CD4-positive, alpha-beta T cell treated with Interleukin-6 at 100 ng/mL for 8 hours (primary cell): ENCODE data around the gene SORCS2.

Source experiments
- DNase-seq: peaks from one replicate; pipeline ENCODE4 v3.0.0-alpha.2; 2020; ENCODE audit warnings: mixed read lengths, low spot score

SORCS2 gene

GRCh38 chr4:7692451-7693236 is 500.3 kb downstream of the SORCS2 start:
- no peak for DNase-seq

GRCh38 chr4:7693237-7693608 is 500.9 kb downstream of the SORCS2 start:
- no peak for DNase-seq

- no peak for DNase-seq
Observed at GRCh38 chr4:7693711-7694110, 501.4 kb downstream of the SORCS2 start.

- no peak for DNase-seq
Observed at GRCh38 chr4:7694324-7694723, 502.0 kb downstream of the SORCS2 start.

- DNase-seq, result no peak
Observed at GRCh38 chr4:7697343-7697742, 505.0 kb downstream of the SORCS2 start.

GRCh38 chr4:7697821-7698220 is 505.5 kb downstream of the SORCS2 start:
- no peak for DNase-seq

- DNase-seq, result no peak
Observed at GRCh38 chr4:7698584-7698983, 506.2 kb downstream of the SORCS2 start.

- no peak for DNase-seq
Observed at GRCh38 chr4:7699031-7699430, 506.7 kb downstream of the SORCS2 start.

GRCh38 chr4:7699825-7700224 is 507.5 kb downstream of the SORCS2 start:
- DNase-seq, result no peak

GRCh38 chr4:7700665-7701064 is 508.3 kb downstream of the SORCS2 start:
- no peak for DNase-seq

- no peak for DNase-seq
Observed at GRCh38 chr4:7701866-7702649, 509.7 kb downstream of the SORCS2 start.

GRCh38 chr4:7703688-7704087 is 511.4 kb downstream of the SORCS2 start:
- DNase-seq, result no peak

GRCh38 chr4:7704091-7704490 is 511.8 kb downstream of the SORCS2 start:
- DNase-seq, result no peak

GRCh38 chr4:7704625-7705024 is 512.3 kb downstream of the SORCS2 start:
- no peak for DNase-seq

GRCh38 chr4:7705062-7705461 is 512.7 kb downstream of the SORCS2 start:
- DNase-seq, result no peak

GRCh38 chr4:7705593-7705992 is 513.3 kb downstream of the SORCS2 start:
- DNase-seq, result no peak

GRCh38 chr4:7708238-7708637 is 515.9 kb downstream of the SORCS2 start:
- DNase-seq, result no peak

GRCh38 chr4:7708981-7709380 is 516.6 kb downstream of the SORCS2 start:
- no peak for DNase-seq

GRCh38 chr4:7709431-7709830 is 517.1 kb downstream of the SORCS2 start:
- DNase-seq, result no peak

GRCh38 chr4:7710126-7710525 is 517.8 kb downstream of the SORCS2 start:
- no peak for DNase-seq

- DNase-seq, result no peak
Observed at GRCh38 chr4:7710576-7711306, 518.4 kb downstream of the SORCS2 start.

GRCh38 chr4:7711307-7711963 is 519.1 kb downstream of the SORCS2 start:
- DNase-seq, result no peak
